Esophagus muscularis mucosa (tissue), 4 donors: ENCODE measurements around the gene SENP7. TPM values are rescaled to one million over a fixed set of nuclear protein-coding genes. Genes with fewer than 3 reads are reported as not detected.
"Not testable (repeated sequence)": the region's sequence is repeated elsewhere in the genome, so short reads cannot be mapped to it uniquely, and the experiment has no call there.

Experiments
- DNase-seq: peaks from one replicate; pipeline ENCODE4 v3.0.0-alpha.2; 2017; ENCODE audit errors: extremely low spot score
- H3K27ac ChIP-seq, 4 donors: fragments of 200-600 bp; sonication (generic); replicated peaks in 1 of 4; 1 replicate in 3 of 4; 2 replicates in 1 of 4; pipeline ENCODE4 v1.5.1; 2016 to 2019; ENCODE audit warnings: mild to moderate bottlenecking in 1 of 4
- H3K27me3 ChIP-seq, 4 donors: fragments of 200-600 bp; sonication (generic); one replicate each; pipeline versions ENCODE4 v1.5.1 to v1.6.0; 2016 to 2019
- H3K36me3 ChIP-seq, 4 donors: fragments of 200-600 bp; sonication (generic); one replicate each; pipeline ENCODE4 v1.5.1; 2016 to 2019
- H3K4me1 ChIP-seq, 4 donors: fragments of 200-600 bp; sonication (generic); one replicate each; pipeline ENCODE4 v1.5.1; 2016 to 2019
- H3K4me3 ChIP-seq, 4 donors: fragments of 200-600 bp; sonication (generic); 1 replicate in 2 of 4; 2 replicates in 2 of 4; pipeline ENCODE4 v1.5.1; 2016 to 2019; ENCODE audit warnings: mild to moderate bottlenecking in 4 of 4, moderate library complexity in 1 of 4
- H3K9me3 ChIP-seq, 4 donors: fragments of 200-600 bp; sonication (generic); 1 replicate in 3 of 4; 2 replicates in 1 of 4; pipeline ENCODE4 v1.5.1; 2016 to 2019
- EP300 ChIP-seq: sonication (generic); formaldehyde crosslinking; IDR thresholded peaks from one replicate; pipeline ENCODE4 v1.6.1; 2017; ENCODE audit warnings: antibody characterized with exemption
- POLR2A ChIP-seq: fragments of 450-650 bp; IDR thresholded peaks from one replicate; pipeline ENCODE4 v1.6.1; 2017; ENCODE audit warnings: antibody characterized with exemption, moderate library complexity, mild to moderate bottlenecking, low read depth
- POLR2AphosphoS5 ChIP-seq, 2 donors: sonication (generic); formaldehyde crosslinking; IDR thresholded peaks; one replicate each; pipeline ENCODE4 v1.6.1; 2017; ENCODE audit warnings: antibody characterized with exemption in 2 of 2
- WGBS: methylation state at CpG from one replicate; pipeline ENCODE4 v1.1.5; 2018; 5-methylcytosine and 5-hydroxymethylcytosine counted together
- intact Hi-C: fragments of 100-400 bp; cut with DNase I; formaldehyde crosslinking; loops from one replicate; pipeline ENCODE4 v1.15.1; 2023
- total RNA-seq, 4 donors: library from RNA; depleted of rRNA; stranded (reverse); fragments of >200 nt; gene quantifications; one replicate each; pipeline versions ENCODE4 v1.1.0 to v1.2.1, GENCODE V29; 2016
- TF ChIP-seq, protein P1 (sequence below), 3 experiments: fragments of 200-600 bp in 2 of 3; fragments of 450-650 bp in 1 of 3; sonication (generic) in 2 of 3; IDR thresholded peaks; one replicate each; pipeline ENCODE4 v1.5.1; 2017 to 2019; ENCODE audit warnings: antibody characterized with exemption in 3 of 3, mild to moderate bottlenecking in 2 of 3, moderate library complexity in 1 of 3

Gene SENP7
- total RNA-seq, 4 donors from 2014 or later = 13.7 to 23.3 (median 15.9) TPM

DNA sequence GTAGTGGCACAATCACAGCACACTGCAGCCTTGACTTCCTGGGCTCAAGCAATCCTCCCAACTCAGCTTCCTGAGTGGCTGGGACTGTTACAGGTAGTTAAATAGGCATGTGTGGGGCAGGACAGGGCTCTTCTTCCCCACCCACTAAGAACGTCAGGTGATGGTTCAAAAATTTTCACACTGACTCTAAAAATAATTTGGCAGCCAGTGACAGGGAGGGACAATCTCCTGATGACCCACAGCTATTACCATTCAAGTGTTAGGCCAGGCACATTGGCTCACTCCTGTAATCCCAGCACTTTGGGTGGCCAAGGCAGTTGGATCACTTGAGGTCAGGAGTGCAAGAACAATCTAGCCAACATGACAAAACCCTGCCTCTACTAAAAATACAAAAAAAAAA is 36.5 kb upstream of the SENP7 start:
- TF ChIP-seq EP300 = no peak
- TF ChIP-seq POLR2A = no peak
- TF ChIP-seq POLR2AphosphoS5 (IDR thresholded peaks at IDR 0.05) = no peak
- TF ChIP-seq, protein P1, sequence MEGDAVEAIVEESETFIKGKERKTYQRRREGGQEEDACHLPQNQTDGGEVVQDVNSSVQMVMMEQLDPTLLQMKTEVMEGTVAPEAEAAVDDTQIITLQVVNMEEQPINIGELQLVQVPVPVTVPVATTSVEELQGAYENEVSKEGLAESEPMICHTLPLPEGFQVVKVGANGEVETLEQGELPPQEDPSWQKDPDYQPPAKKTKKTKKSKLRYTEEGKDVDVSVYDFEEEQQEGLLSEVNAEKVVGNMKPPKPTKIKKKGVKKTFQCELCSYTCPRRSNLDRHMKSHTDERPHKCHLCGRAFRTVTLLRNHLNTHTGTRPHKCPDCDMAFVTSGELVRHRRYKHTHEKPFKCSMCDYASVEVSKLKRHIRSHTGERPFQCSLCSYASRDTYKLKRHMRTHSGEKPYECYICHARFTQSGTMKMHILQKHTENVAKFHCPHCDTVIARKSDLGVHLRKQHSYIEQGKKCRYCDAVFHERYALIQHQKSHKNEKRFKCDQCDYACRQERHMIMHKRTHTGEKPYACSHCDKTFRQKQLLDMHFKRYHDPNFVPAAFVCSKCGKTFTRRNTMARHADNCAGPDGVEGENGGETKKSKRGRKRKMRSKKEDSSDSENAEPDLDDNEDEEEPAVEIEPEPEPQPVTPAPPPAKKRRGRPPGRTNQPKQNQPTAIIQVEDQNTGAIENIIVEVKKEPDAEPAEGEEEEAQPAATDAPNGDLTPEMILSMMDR (IDR thresholded peaks at IDR 0.05) = no peak
- no peaks in the 10 kb centered on the region for H3K9me3 ChIP-seq
- H3K4me3 ChIP-seq = no peak overlapping the region
- WGBS = 30% methylated on average over 1 of the region's 1 CpG
- DNase-seq = no peak
- peaks cover 0 to 6% (median 0%) of the 10 kb centered on the region in 4 donors for H3K27me3 ChIP-seq
- intact Hi-C loops = no loop called here
- no peaks in the 10 kb centered on the region for H3K36me3 ChIP-seq
- H3K4me1 ChIP-seq = no peaks in the 10 kb centered on the region
- no peak overlapping the region for H3K27ac ChIP-seq

DNA sequence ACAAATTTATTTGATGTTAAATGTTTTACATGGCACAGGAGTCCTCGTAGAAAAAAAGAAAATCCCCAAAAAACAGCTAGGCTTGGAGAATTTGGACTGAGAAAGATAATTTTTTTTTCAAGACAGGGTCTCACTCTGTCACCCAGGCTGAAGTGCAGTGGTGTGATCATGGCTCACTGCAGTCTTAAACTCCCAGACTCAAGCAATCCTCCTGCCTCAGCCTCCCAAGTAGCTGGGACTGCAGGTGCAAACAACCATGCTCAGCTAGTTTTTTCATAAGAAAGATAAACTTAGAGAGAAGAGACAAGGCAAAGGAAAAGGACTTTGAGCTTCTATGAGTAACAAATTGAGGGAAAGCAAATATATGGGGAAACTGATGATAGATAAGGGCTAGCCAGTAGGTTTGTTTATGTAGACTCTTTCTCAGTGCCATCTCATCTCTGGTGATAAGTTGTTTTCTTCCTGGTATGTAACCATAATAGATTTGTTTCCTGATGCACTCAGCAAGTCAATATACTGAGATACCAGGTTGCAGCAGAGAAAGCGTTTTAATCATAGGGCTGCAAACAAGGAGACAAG is 35.6 kb upstream of the SENP7 start:
- Histone ChIP-seq H3K4me3 (no peak overlapping the region), H3K36me3 (no peaks in the 10 kb centered on the region), H3K27me3 (peaks cover 0 to 2% (median 0%) of the 10 kb centered on the region in 4 donors), H3K9me3 (no peaks in the 10 kb centered on the region), H3K27ac (no peak overlapping the region), H3K4me1 (no peaks in the 10 kb centered on the region)
- no peak for DNase-seq
- 76% methylated on average over 2 of the region's 2 CpGs for WGBS
- TF ChIP-seq POLR2AphosphoS5 (IDR thresholded peaks at IDR 0.05) = no peak
- TF ChIP-seq POLR2A = no peak
- intact Hi-C loops = no loop called here

DNA sequence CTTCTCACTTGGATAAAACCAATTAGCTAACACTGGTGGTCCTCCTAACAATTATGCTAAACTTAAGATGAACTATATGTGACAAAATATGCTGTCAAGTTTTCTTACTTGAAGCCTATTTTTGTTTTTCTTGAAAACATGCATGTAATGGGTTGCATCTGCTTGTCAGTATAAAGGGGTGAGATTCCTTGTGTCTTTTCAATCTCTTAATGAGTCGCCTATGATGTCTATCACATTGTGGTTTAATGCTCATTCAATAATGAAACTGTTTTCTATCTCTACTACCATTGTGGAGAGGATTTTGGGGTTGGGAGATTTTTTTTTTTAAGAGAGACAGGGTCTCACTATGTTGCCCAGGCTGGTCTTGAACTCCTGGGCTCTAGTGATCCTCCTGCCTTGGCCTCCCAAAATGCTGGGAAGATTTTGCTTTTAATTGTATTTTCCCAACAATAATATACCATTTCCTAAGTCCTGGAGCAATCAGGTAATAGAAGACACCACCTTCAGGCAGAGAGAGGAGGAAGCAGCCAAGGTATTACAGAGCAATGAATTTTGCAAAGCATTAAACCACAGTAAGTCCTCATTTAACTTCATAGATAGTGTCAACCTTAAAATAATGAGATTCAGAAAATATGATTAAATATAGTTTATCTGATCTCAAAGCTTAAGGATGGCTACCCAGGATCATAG is 31.3 kb upstream of the SENP7 start:
- H3K27ac ChIP-seq = no peak overlapping the region
- H3K9me3 ChIP-seq = no peaks in the 10 kb centered on the region
- 88% methylated on average over 1 of the region's 1 CpG for WGBS
- H3K27me3 ChIP-seq = peaks cover 0 to 7% (median 0%) of the 10 kb centered on the region in 4 donors
- no peak for TF ChIP-seq EP300
- TF ChIP-seq, protein P1 (IDR thresholded peaks at IDR 0.05) = no peak
- TF ChIP-seq POLR2A = no peak
- no peak for TF ChIP-seq POLR2AphosphoS5 (IDR thresholded peaks at IDR 0.05)
- intact Hi-C loops = no loop called here
- H3K4me3 ChIP-seq = no peak overlapping the region
- no peaks in the 10 kb centered on the region for H3K36me3 ChIP-seq
- H3K4me1 ChIP-seq = no peaks in the 10 kb centered on the region
- no peak for DNase-seq

DNA sequence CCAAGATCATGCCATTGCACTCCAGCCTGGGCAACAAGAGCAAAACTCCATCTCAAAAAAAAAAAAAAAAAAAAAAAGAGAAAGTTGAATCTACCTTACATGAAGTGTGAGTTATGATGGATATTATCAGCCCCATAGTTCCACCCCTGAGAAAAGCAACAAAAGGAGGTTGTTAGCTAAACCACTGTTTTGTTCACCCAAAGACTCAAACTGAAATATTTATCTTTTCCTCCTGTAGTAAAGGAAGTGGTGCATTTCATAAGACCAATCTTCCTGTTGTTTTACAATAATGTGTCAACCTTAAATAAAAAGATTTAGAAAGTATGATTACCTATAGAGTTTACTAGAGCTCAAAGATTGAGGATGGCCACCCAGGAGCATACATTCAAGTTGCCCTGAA is 29.9 kb upstream of the SENP7 start:
- no peak overlapping the region for H3K27ac ChIP-seq
- no peak for DNase-seq
- TF ChIP-seq POLR2A (no peak), EP300 (no peak), POLR2AphosphoS5 (IDR thresholded peaks at IDR 0.05) (no peak)
- TF ChIP-seq, protein P1 (IDR thresholded peaks at IDR 0.05) = no peak
- H3K36me3 ChIP-seq = no peaks in the 10 kb centered on the region
- intact Hi-C loops = no loop called here
- peaks cover 0 to 7% (median 0%) of the 10 kb centered on the region in 4 donors for H3K27me3 ChIP-seq
- no peaks in the 10 kb centered on the region for H3K4me1 ChIP-seq
- H3K4me3 ChIP-seq = no peak overlapping the region
- H3K9me3 ChIP-seq = no peaks in the 10 kb centered on the region

DNA sequence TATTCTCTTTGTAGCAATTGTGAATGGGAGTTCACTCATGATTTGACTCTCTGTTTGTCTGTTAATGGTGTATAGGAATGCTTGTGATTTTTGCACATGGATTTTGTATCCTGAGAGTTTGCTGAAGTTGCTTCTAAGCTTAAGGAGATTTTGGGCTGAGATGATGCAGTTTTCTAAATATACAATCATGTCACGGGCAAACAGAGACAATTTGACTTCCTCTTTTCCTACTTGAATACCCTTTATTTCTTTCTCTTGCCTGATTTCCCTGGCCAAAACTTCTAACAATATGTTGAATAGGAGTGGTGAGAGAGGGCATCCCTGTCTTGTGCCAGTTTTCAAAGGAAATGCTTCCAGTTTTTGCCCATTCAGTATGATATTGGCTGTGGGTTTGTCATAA is 23.9 kb upstream of the SENP7 start:
- H3K27ac ChIP-seq, H3K9me3 ChIP-seq, DNase-seq, H3K27me3 ChIP-seq, intact Hi-C loops, H3K4me3 ChIP-seq, H3K36me3 ChIP-seq, H3K4me1 ChIP-seq: not testable (repeated sequence)
- 62% methylated on average over 1 of the region's 1 CpG for WGBS
